Neutrophil (primary cell): ENCODE measurements around the gene SLC25A45.

Experiments
- H3K27ac ChIP-seq: fragments of 200-600 bp; sonication (generic); 2 replicates; pipeline ENCODE4 v1.5.1; 2016; ENCODE audit warnings: mild to moderate bottlenecking, moderate library complexity
- H3K27me3 ChIP-seq: fragments of 200-600 bp; sonication (generic); 2 replicates; pipeline ENCODE4 v1.6.0; 2016; ENCODE audit warnings: mild to moderate bottlenecking
- H3K36me3 ChIP-seq: fragments of 200-600 bp; sonication (generic); 2 replicates; pipeline ENCODE4 v1.5.1; 2017
- H3K4me1 ChIP-seq, 2 experiments: fragments of 200-600 bp in 1 of 2; sonication (generic) in 1 of 2; 1 replicate in 1 of 2; 2 replicates in 1 of 2; pipeline versions ENCODE4 v1.5.1 to v1.6.1; 2013 to 2016; ENCODE audit warnings: low read depth in 1 of 2, low read length in 1 of 2, mild to moderate bottlenecking in 1 of 2, moderate library complexity in 1 of 2; ENCODE audit not compliant: control insufficient read depth in 1 of 2, insufficient read depth in 1 of 2
- H3K4me3 ChIP-seq, 2 experiments: fragments of 200-600 bp in 1 of 2; sonication (generic) in 1 of 2; 1 replicate in 1 of 2; 2 replicates in 1 of 2; pipeline ENCODE4 v1.5.1; 2013 to 2016; ENCODE audit warnings: low read depth in 1 of 2, low read length in 1 of 2, mild to moderate bottlenecking in 1 of 2, moderate library complexity in 1 of 2
- H3K9me3 ChIP-seq: fragments of 200-600 bp; sonication (generic); 2 replicates; pipeline ENCODE4 v1.5.1; 2016
- TF ChIP-seq, protein P1 (sequence below): fragments of 200-600 bp; sonication (generic); IDR thresholded peaks from 2 replicates; pipeline ENCODE4 v1.5.1; 2016; ENCODE audit warnings: antibody characterized with exemption

The SLC25A45 gene

DNA sequence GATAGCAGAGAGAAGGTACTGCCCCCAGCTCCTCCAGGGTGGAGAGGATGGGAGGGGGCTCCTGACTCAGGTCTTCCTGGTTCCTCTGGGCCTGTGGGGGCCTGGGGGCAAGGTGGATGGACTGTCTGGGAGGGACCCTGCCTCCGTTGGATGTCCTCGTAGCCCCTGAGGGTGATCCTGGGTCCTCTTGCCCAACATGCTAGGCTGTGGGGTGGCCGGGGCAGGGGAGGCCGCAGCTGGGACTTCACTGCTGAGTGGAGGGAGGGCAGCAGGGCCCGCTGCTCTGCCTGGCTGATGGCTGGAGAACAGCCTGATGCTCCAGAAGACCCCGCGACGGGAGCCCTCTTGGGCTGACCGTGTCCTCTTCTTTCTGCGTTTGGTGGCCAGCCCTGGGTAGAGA lies 17.4 kb upstream of the SLC25A45 start:
- Histone ChIP-seq H3K27ac (no peak overlapping the region), H3K4me3 (no peak overlapping the region), H3K36me3 (peaks cover 80% of the 10 kb centered on the region), H3K4me1 (peaks cover 17 to 21% of the 10 kb centered on the region in 2 experiments), H3K9me3 (no peaks in the 10 kb centered on the region), H3K27me3 (no peaks in the 10 kb centered on the region)
- TF ChIP-seq, protein P1, sequence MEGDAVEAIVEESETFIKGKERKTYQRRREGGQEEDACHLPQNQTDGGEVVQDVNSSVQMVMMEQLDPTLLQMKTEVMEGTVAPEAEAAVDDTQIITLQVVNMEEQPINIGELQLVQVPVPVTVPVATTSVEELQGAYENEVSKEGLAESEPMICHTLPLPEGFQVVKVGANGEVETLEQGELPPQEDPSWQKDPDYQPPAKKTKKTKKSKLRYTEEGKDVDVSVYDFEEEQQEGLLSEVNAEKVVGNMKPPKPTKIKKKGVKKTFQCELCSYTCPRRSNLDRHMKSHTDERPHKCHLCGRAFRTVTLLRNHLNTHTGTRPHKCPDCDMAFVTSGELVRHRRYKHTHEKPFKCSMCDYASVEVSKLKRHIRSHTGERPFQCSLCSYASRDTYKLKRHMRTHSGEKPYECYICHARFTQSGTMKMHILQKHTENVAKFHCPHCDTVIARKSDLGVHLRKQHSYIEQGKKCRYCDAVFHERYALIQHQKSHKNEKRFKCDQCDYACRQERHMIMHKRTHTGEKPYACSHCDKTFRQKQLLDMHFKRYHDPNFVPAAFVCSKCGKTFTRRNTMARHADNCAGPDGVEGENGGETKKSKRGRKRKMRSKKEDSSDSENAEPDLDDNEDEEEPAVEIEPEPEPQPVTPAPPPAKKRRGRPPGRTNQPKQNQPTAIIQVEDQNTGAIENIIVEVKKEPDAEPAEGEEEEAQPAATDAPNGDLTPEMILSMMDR = no peak

DNA sequence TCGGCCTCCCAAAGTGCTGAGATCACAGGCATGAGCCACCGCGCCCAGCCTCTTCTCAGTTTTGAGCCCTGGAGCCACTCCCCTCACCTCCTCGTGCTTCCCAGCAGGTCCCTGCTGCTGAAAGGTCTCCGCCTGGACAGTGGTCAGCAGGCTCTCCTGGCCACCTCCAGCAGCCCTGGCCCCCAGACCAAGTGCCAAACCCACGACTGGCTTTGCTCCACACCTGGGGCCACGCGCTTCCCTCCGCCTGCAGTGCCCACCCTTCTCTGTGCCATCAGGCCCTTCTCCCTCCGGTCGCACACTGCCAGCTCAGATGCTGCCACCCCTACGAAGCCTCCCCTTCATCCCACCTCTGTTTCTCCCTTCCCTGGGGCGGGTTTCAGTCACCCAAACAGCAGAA lies 16.8 kb upstream of the SLC25A45 start:
- TF ChIP-seq, protein P1 = no peak
- H3K36me3 ChIP-seq = peaks cover 80% of the 10 kb centered on the region
- no peak overlapping the region for H3K27ac ChIP-seq
- H3K9me3 ChIP-seq = no peaks in the 10 kb centered on the region
- no peak overlapping the region for H3K4me3 ChIP-seq
- peaks cover 16% of the 10 kb centered on the region in 2 experiments for H3K4me1 ChIP-seq
- H3K27me3 ChIP-seq = no peaks in the 10 kb centered on the region

DNA sequence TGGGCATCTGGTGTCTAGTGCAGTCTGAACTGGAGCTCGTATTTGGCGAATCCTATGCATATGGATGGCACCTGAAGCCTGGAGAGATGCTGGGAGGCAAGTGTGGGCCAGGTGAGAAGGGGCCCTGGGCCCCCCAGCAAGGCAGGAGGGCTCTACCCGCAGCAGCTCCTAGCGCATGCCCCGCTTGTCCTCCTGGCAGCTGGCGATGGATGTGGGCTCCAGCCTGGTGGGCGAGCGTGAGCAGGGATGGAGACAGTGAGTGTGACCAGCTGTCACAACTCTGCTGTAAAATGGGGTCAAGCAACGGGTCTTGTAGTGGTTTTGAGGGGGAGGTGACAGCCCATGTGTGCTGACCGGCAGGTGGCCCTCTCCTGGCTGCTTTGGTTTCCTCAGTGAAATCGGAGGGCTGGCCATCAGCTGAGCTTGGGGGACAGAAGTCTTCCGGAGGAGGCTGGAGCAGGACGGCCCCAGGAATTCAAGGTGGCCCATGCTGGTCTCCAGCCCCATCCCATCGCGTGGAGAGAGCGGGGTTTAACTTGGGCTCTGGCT lies 16.0 kb upstream of the SLC25A45 start:
- Histone ChIP-seq H3K9me3 (no peaks in the 10 kb centered on the region), H3K4me1 (peaks cover 7 to 8% of the 10 kb centered on the region in 2 experiments), H3K4me3 (no peak overlapping the region), H3K27ac (no peak overlapping the region), H3K27me3 (no peaks in the 10 kb centered on the region), H3K36me3 (peaks cover 84% of the 10 kb centered on the region)
- TF ChIP-seq, protein P1 = no peak

DNA sequence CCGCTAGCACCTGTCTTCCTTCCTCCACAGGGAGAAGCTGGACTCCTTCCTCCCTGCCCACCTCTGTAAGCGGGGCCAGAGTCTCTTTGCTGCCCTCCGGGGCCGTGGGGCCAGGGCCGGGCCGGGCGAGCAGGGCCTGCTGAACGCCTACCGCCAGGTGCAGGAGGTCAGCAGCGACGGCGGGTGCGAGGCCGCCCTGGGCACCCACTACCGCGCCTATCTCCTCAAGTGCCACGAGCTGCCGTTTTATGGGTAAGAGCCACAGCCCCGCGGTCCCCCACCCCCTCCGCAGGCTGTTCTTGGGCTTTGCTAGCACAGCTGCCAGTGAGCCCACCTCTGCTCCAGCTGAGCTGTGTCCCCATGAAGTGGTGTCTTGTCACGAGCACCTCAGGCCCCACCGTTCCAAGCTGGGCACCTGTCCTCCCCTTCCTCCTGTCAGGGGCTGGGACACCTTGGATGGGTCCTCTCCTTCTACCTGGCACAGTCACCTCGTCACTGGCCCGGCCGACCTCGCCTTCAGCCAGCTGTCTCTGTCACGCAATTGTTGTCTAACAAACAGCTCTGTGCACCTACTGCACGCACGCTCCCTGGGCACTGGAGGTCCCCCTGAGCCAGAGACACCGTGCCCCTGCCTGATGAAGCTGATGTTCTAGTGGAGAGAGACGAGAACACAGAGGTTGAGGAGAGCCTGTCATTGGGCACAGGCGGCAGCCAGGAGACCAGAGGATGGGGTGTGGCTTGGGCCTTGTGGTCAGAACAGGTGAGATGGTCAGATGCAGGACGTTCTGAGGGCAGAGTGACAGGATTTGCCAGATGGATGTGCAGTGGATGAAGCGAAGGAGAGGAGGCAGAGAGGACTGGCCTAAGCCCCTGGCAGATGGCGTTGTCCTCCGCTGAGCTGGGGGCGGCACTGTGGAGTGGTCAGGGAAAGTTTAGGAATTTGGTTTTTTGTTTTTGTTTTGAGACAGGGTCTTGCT lies 14.6 kb upstream of the SLC25A45 start:
- H3K9me3 ChIP-seq = no peaks in the 10 kb centered on the region
- H3K36me3 ChIP-seq = peaks cover 96% of the 10 kb centered on the region
- H3K4me3 ChIP-seq = no peak overlapping the region
- H3K4me1 ChIP-seq = no peaks in the 10 kb centered on the region
- TF ChIP-seq, protein P1 = no peak
- H3K27me3 ChIP-seq = no peaks in the 10 kb centered on the region
- H3K27ac ChIP-seq = no peak overlapping the region

DNA sequence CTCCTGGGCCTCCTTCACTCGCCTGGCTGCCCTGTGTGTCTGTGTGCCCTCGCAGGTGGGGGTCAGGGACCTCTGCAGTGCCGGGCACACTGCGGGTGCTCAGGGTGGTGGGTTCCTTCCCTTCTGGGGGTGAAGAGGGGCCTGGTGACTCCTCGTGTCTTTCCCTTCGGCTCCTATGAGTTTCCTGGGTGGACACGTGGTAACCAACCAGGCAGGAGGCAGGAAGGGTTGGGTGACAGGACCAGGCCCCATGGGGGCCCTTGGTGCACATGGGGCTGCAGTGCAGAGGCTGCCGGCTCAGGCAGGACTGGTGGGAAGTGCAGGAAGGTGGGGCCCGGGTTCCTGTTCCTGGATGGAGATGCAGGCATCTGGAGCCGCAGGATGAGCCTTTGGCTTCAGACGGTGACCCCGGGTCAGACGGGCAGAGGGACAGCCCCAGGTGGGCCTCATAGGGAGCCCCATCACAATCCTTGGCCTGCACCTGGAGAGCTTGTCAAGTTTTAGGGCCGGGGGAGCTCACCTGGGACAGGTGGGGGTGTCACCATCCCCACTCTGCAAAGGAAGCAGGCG lies 13.6 kb upstream of the SLC25A45 start:
- Histone ChIP-seq H3K9me3 (no peaks in the 10 kb centered on the region), H3K4me1 (no peaks in the 10 kb centered on the region), H3K27ac (no peak overlapping the region), H3K27me3 (no peaks in the 10 kb centered on the region), H3K4me3 (no peak overlapping the region), H3K36me3 (peaks cover 97% of the 10 kb centered on the region)
- TF ChIP-seq, protein P1 = no peak
